IPS-11a (cell line): Measurements from ENCODE around the gene CDC34.

Experiments used
- H3K4me3 ChIP-seq: one replicate; pipeline ENCODE4 v1.5.1; 2013; ENCODE audit warnings: low read depth, low read length, control low read depth

CDC34 gene

GRCh38 chr19:497491-497868 is 34.1 kb upstream of the CDC34 start:
- peak overlapping the region; percentile 43 for H3K4me3 ChIP-seq

- peak overlapping the region; percentile 43 for H3K4me3 ChIP-seq
Observed at GRCh38 chr19:497869-498510, 33.6 kb upstream of the CDC34 start.

DNA sequence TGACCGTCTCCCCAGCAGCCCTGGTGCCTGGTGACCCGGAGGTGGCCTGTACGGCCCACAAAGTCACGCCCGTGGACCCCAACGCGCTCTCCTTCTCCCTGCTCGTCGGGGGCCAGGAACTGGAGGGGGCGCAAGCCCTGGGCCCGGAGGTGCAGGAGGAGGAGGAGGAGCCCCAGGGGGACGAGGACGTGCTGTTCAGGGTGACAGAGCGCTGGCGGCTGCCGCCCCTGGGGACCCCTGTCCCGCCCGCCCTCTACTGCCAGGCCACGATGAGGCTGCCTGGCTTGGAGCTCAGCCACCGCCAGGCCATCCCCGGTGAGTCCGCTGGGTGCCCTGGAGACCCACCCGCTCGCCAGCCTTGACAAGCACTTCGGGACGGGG is 33.1 kb upstream of the CDC34 start:
- no peak overlapping the region for H3K4me3 ChIP-seq

- H3K4me3 ChIP-seq, result no peak overlapping the region
Observed at GRCh38 chr19:498977-499623, 32.5 kb upstream of the CDC34 start.

DNA sequence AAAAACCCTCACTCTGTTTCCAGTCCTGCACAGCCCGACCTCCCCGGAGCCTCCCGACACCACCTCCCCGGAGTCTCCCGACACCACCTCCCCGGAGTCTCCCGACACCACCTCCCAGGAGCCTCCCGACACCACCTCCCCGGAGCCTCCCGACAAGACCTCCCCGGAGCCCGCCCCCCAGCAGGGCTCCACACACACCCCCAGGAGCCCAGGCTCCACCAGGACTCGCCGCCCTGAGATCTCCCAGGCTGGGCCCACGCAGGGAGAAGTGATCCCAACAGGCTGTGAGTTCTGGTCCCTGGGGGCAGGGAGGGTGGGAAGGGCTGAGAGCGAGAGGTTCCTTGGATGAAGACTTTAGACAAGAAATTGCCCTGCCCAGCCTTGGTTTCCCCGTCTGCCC is 29.9 kb upstream of the CDC34 start:
- H3K4me3 ChIP-seq, result no peak overlapping the region

DNA sequence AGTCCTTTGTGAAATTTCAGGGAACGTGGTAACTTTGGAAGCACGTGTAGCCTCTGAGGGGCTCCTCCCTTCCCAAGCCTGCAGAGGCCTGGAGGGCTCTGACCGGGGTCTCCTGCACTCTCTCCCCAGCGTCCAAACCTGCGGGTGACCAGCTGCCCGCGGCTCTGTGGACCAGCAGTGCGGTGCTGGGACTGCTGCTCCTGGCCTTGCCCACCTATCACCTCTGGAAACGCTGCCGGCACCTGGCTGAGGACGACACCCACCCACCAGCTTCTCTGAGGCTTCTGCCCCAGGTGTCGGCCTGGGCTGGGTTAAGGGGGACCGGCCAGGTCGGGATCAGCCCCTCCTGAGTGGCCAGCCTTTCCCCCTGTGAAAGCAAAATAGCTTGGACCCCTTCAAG is 26.9 kb upstream of the CDC34 start:
- H3K4me3 ChIP-seq, result no peak overlapping the region

GRCh38 chr19:506404-507285 is 24.9 kb upstream of the CDC34 start:
- H3K4me3 ChIP-seq, result peak overlapping the region; percentile 87

GRCh38 chr19:507286-508203 is 24.0 kb upstream of the CDC34 start, which contains the start of gene TPGS1:
Gene TPGS1, plus strand, starts transcription at chr19:507497. Its CDS starts 10 bp downstream, at chr19:507507.
- peak within 1 kb of the TSS; percentile 87 for H3K4me3 ChIP-seq

GRCh38 chr19:508204-509150 is 23.1 kb upstream of the CDC34 start:
- H3K4me3 ChIP-seq, result peak overlapping the region; percentile 87

GRCh38 chr19:510606-511100 is 20.9 kb upstream of the CDC34 start:
- H3K4me3 ChIP-seq, result no peak overlapping the region

GRCh38 chr19:511101-511851 is 20.3 kb upstream of the CDC34 start:
- no peak overlapping the region for H3K4me3 ChIP-seq

DNA sequence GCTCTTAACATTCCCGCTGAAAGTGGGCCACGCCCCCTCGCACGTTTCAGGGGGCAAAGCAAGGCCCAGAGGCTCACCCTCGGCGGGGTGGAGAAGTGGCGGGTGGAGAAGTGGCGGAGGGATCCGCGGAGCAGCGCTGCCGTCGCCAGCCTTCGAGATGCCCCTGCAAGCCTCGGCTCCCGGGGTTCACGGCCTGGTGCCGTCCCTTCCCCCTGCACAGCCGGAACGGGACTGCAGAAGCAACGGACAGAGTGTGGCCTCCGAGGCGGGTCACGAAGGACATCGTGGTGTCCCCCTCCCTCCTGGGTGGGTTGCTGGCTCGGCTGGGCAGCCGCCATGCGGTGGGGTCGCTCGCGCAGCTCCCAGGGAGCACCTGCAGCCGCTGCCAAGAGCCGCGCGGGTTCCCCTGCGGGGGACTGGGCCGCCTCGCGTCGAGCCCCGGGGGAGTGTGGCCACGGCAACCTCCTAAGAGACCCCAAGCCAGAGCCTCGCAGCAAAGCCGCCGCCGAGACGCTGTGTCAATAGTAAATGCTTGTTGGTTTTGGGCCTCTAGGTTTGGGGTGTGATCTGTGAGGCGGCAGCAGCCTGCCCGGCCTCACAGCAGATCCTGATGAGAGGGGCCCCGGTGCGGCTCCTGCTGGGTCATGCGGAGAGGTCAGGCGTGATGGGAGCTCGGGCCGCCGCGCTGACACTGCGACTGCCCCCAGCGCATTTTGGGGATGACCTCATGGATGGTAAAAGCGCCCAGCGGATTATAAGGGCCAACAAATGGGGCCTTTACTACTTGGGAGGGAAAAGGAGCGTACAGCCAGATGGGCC is 18.8 kb upstream of the CDC34 start:
- H3K4me3 ChIP-seq, result no peak overlapping the region

DNA sequence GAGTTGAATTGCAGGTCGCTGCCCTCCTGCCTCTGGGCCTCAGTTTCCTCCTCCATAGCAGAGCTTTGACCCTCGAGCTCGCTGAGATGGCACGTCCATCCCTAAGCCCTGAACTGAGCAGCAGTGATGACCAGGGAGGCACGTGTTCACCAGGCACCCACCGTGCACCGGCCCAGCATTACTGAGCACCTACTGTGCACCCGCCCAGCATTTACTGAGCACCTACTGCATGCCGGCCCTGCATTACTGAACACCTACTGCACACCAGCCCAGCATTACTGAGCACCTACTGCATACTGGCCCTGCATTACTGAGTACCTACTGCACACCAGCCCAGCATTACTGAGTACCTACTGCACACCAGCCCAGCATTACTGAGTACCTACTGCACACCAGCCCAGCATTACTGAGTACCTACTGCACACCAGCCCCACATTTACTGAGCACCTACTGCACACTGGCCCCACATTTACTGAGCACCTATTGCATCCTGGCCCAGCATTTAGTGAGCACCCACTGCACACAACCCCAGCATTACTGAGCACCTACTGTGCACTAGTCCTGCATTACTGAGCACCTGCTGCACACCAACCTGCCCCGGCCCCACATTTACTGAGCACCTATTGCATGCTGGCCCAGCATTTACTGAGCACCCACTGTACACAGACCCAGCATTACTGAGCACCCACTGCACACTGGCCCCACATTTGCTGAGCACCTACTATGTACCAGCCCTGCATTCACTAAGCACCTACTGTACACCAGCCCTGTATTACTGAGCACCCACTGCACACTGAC is 18.0 kb upstream of the CDC34 start:
- H3K4me3 ChIP-seq, result no peak overlapping the region

DNA sequence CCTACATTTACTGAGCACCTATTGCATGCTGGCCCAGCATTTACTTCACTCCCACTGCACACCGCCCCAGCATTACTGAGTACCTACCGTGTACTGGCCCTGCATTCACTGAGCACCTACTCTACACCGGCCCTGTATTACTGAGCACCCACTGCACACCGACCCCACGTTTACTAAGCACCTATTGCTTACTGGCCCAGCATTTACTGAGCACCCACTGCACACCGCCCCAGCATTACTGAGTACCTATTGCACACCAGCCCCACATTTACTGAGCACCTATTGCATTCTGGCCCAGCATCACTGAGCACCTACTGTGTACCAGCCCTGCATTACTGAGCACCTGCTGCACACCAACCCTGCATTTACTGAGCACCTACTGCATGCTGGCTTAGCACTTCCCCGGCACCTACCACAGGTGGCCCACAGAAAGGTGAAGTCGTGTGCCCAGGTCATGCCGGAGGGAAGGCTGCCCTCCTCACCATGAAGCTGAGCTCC is 17.3 kb upstream of the CDC34 start:
- H3K4me3 ChIP-seq, result no peak overlapping the region

GRCh38 chr19:517721-518597 is 13.6 kb upstream of the CDC34 start:
- H3K4me3 ChIP-seq, result no peak overlapping the region
